Aorta (tissue), 5 donors: ENCODE measurements around the gene TNS1. TPM values are rescaled to one million over a fixed set of nuclear protein-coding genes. Genes with fewer than 3 reads are reported as not detected.
A peak's percentile ranks its signal among the peaks of the same experiment; 100 is the strongest.

ENCODE experiments used
- ATAC-seq: fragments of 200-7000 bp; cut with Tn5 transposase; one replicate; pipeline ENCODE4 v1.9.1; 2022; ENCODE audit warnings: moderate library complexity; ENCODE audit not compliant: low FRiP score
- DNase-seq, 2 donors: peaks; one replicate each; pipeline ENCODE4 v3.0.0-alpha.2; 2020
- H3K27ac ChIP-seq, 2 donors: one replicate each; pipeline ENCODE4 v1.5.1; 2013; ENCODE audit warnings: low read length in 2 of 2, mild to moderate bottlenecking in 2 of 2, moderate library complexity in 2 of 2, control low read depth in 1 of 2, inconsistent platforms in 1 of 2, low read depth in 1 of 2
- H3K27me3 ChIP-seq, 2 donors: one replicate each; pipeline ENCODE4 v1.6.1; 2013; ENCODE audit warnings: control low read depth in 1 of 2, low read length in 1 of 2, mild to moderate bottlenecking in 1 of 2, moderate library complexity in 1 of 2; ENCODE audit not compliant: insufficient read depth in 2 of 2, control insufficient read depth in 1 of 2
- H3K36me3 ChIP-seq, 2 donors: one replicate each; pipeline ENCODE4 v1.6.1; 2013; ENCODE audit warnings: control low read depth in 1 of 2, low read length in 1 of 2, mild to moderate bottlenecking in 1 of 2; ENCODE audit not compliant: insufficient read depth in 2 of 2, control insufficient read depth in 1 of 2
- H3K4me1 ChIP-seq, 2 donors: one replicate each; pipeline ENCODE4 v1.6.1; 2013; ENCODE audit warnings: low read length in 2 of 2, control low read depth in 1 of 2, mild to moderate bottlenecking in 1 of 2, moderate library complexity in 1 of 2; ENCODE audit not compliant: insufficient read depth in 2 of 2, control insufficient read depth in 1 of 2
- H3K4me3 ChIP-seq, 2 donors: one replicate each; pipeline ENCODE4 v1.5.1; 2013; ENCODE audit warnings: low read length in 2 of 2, control low read depth in 1 of 2, mild to moderate bottlenecking in 1 of 2
- H3K9me3 ChIP-seq: one replicate; pipeline ENCODE4 v1.6.1; 2013; ENCODE audit warnings: mild to moderate bottlenecking, low read length; ENCODE audit not compliant: control insufficient read depth
- WGBS, 2 donors: extraction: QIAGEN DNeasy Blood & Tissue Kit; methylation state at CpG; one replicate each; pipeline ENCODE4 v1.1.7; 2013; 5-methylcytosine and 5-hydroxymethylcytosine counted together
- intact Hi-C, 2 donors: fragments of 100-400 bp; cut with DNase I; formaldehyde crosslinking; loops; one replicate each; pipeline versions ENCODE4 v1.14.2 to v1.15.0; 2022
- polyA plus RNA-seq, 2 donors: library from polyadenylated mRNA; stranded (reverse); fragments of 200-250 nt; gene quantifications; one replicate each; pipeline ENCODE4 v1.2.3, GENCODE V29; 2013
- total RNA-seq, 2 donors: library from RNA; stranded (reverse); fragmentation: NEBNext Ultra II Directional; extraction: Animal tissue kit (Norgen Biotek cat#: 25700); gene quantifications; one replicate each; pipeline ENCODE4 v1.2.1, GENCODE V29; 2021
- donor health status: healthy with polysubstance abuse.
- donor health status: Bipolar disorder and iron deficiency.
- donor health status: DM: no; HTN: no; CAD: no.
- donor health status: DM: no; HTN: no; CAD: no.
- donor health status: DM: yes; HTN: yes; CAD: no.

TNS1 gene
- total and polyA plus RNA-seq, 4 donors: 303 to 1,949 (median 930) TPM

GRCh38 chr2:217806482-217806765 is 196.4 kb downstream of the TNS1 start:
- Histone ChIP-seq H3K4me3 (no peak overlapping the region), H3K27ac (peak overlapping the region in 1 of 2 donors; percentile 71), H3K9me3 (no peaks in the 10 kb centered on the region), H3K36me3 (peaks cover 17 to 31% of the 10 kb centered on the region in 2 donors), H3K27me3 (no peaks in the 10 kb centered on the region), H3K4me1 (no peaks in the 10 kb centered on the region)
- no peak for ATAC-seq
- intact Hi-C loops: no loop called here
- 39% methylated on average over 3 of the region's 3 CpGs for WGBS, 2 donors
- peak in 1 of 2 donors; percentile 58 for DNase-seq

GRCh38 chr2:217805668-217806481 is 196.9 kb downstream of the TNS1 start:
- WGBS, 2 donors: 57% methylated on average over 8 of the region's 8 CpGs

GRCh38 chr2:217804791-217805667 is 197.8 kb downstream of the TNS1 start:
- peak; percentile 28 to 55 for DNase-seq
- intact Hi-C loops: no loop called here
- no peak for ATAC-seq
- Histone ChIP-seq H3K27me3 (no peaks in the 10 kb centered on the region), H3K9me3 (no peaks in the 10 kb centered on the region), H3K4me1 (no peaks in the 10 kb centered on the region), H3K27ac (peak overlapping the region in 1 of 2 donors; percentile 71), H3K4me3 (no peak overlapping the region), H3K36me3 (peaks cover 13 to 27% of the 10 kb centered on the region in 2 donors)
- 16 to 19% methylated on average over 9 of the region's 9 CpGs for WGBS, 2 donors

More at GRCh38 chr2:217805668-217806481, 196.9 kb downstream of the TNS1 start:
- Histone ChIP-seq H3K27ac (peak overlapping the region in 1 of 2 donors; percentile 71), H3K9me3 (no peaks in the 10 kb centered on the region), H3K4me1 (no peaks in the 10 kb centered on the region), H3K4me3 (no peak overlapping the region), H3K36me3 (peaks cover 17 to 29% of the 10 kb centered on the region in 2 donors), H3K27me3 (no peaks in the 10 kb centered on the region)
- ATAC-seq: no peak
- peak; percentile 34 to 56 for DNase-seq
- intact Hi-C loops: no loop called here

- Histone ChIP-seq H3K27me3 (no peaks in the 10 kb centered on the region), H3K27ac (peak overlapping the region in 1 of 2 donors; percentile 60), H3K9me3 (no peaks in the 10 kb centered on the region), H3K36me3 (peaks cover 13 to 21% of the 10 kb centered on the region in 2 donors), H3K4me1 (no peaks in the 10 kb centered on the region), H3K4me3 (no peak overlapping the region)
- 35 to 38% methylated on average over 12 of the region's 12 CpGs for WGBS, 2 donors
- DNase-seq (peak; percentile 54 to 74), ATAC-seq (no peak)
- intact Hi-C loops: no loop called here
Observed at GRCh38 chr2:217804338-217804737, 198.5 kb downstream of the TNS1 start.

GRCh38 chr2:217803653-217803960 is 199.2 kb downstream of the TNS1 start:
- peak in 1 of 2 donors; percentile 1 for DNase-seq
- 53 to 61% methylated on average over 3 of the region's 3 CpGs for WGBS, 2 donors
- intact Hi-C loops: no loop called here
- peaks cover 10 to 18% of the 10 kb centered on the region in 2 donors for H3K36me3 ChIP-seq
- no peak overlapping the region for H3K4me3 ChIP-seq
- H3K9me3 ChIP-seq: no peaks in the 10 kb centered on the region
- H3K27ac ChIP-seq: peak overlapping the region in 1 of 2 donors; percentile 14
- no peaks in the 10 kb centered on the region for H3K27me3 ChIP-seq
- no peaks in the 10 kb centered on the region for H3K4me1 ChIP-seq
- no peak for ATAC-seq

- DNase-seq: peak; percentile 36 to 57
Observed at GRCh38 chr2:217802876-217803652, 199.7 kb downstream of the TNS1 start.

GRCh38 chr2:217802266-217802665 is 200.5 kb downstream of the TNS1 start:
- 51 to 56% methylated on average over 4 of the region's 4 CpGs for WGBS, 2 donors
- Histone ChIP-seq H3K9me3 (no peaks in the 10 kb centered on the region), H3K27me3 (no peaks in the 10 kb centered on the region), H3K27ac (peak overlapping the region in 1 of 2 donors; percentile 10), H3K4me1 (no peaks in the 10 kb centered on the region), H3K4me3 (no peak overlapping the region), H3K36me3 (peaks cover 8 to 10% of the 10 kb centered on the region in 2 donors)
- ATAC-seq: no peak
- intact Hi-C loops: no loop called here
- DNase-seq: peak; percentile 43 to 63

More at GRCh38 chr2:217802876-217803652, 199.7 kb downstream of the TNS1 start:
- H3K27ac ChIP-seq: no peak overlapping the region
- H3K27me3 ChIP-seq: no peaks in the 10 kb centered on the region
- H3K9me3 ChIP-seq: no peaks in the 10 kb centered on the region
- peaks cover 8 to 13% of the 10 kb centered on the region in 2 donors for H3K36me3 ChIP-seq
- H3K4me1 ChIP-seq: no peaks in the 10 kb centered on the region
- no peak overlapping the region for H3K4me3 ChIP-seq
- intact Hi-C loops: no loop called here
- ATAC-seq: no peak
- 74 to 78% methylated on average over 7 of the region's 7 CpGs for WGBS, 2 donors

GRCh38 chr2:217801711-217802110 is 201.1 kb downstream of the TNS1 start:
- WGBS, 2 donors: 48 to 53% methylated on average over 8 of the region's 8 CpGs
- DNase-seq (peak in 1 of 2 donors; percentile 47), ATAC-seq (no peak)
- Histone ChIP-seq H3K36me3 (peaks cover 8 to 10% of the 10 kb centered on the region in 2 donors), H3K27ac (no peak overlapping the region), H3K4me1 (no peaks in the 10 kb centered on the region), H3K4me3 (no peak overlapping the region), H3K9me3 (no peaks in the 10 kb centered on the region), H3K27me3 (no peaks in the 10 kb centered on the region)
- intact Hi-C loops: no loop called here
